WTC11 (cell line): Measurements from ENCODE around the gene OAF.

Experiments
- CBFB ChIP-seq: sonication (generic); formaldehyde crosslinking; IDR thresholded peaks from 2 replicates; pipeline ENCODE4 v1.8.1; 2022; ENCODE audit warnings: mild to moderate bottlenecking, low read depth, missing genetic modification reagents
- ELF4 ChIP-seq: sonication (generic); formaldehyde crosslinking; IDR thresholded peaks from 2 replicates; pipeline ENCODE4 v1.8.1; 2022; ENCODE audit warnings: low read depth, mild to moderate bottlenecking, moderate library complexity, missing genetic modification reagents
- ETV6 ChIP-seq: sonication (generic); formaldehyde crosslinking; IDR thresholded peaks from 2 replicates; pipeline ENCODE4 v1.8.1; 2022; ENCODE audit warnings: mild to moderate bottlenecking, missing genetic modification reagents
- GABPB1 ChIP-seq: sonication (generic); formaldehyde crosslinking; IDR thresholded peaks from 2 replicates; pipeline ENCODE4 v1.8.1; 2023; ENCODE audit warnings: mild to moderate bottlenecking, missing genetic modification reagents
- JUN ChIP-seq: sonication (generic); formaldehyde crosslinking; IDR thresholded peaks from 2 replicates; pipeline ENCODE4 v1.8.0; 2023; ENCODE audit warnings: mild to moderate bottlenecking, missing genetic modification reagents
- MXD4 ChIP-seq: fragments of 250-450 bp; sonication (Bioruptor Pico); IDR thresholded peaks from 2 replicates; pipeline ENCODE4 v1.8.0; 2021; ENCODE audit warnings: mild to moderate bottlenecking, moderate library complexity, borderline replicate concordance
- NR2C2 ChIP-seq: sonication (generic); formaldehyde crosslinking; IDR thresholded peaks from 2 replicates; pipeline ENCODE4 v1.8.0; 2022; ENCODE audit warnings: mild to moderate bottlenecking, missing genetic modification reagents
- TCF7 ChIP-seq: sonication (generic); formaldehyde crosslinking; IDR thresholded peaks from 2 replicates; pipeline ENCODE4 v1.8.0; 2022; ENCODE audit warnings: mild to moderate bottlenecking, low read depth, missing genetic modification reagents, moderate library complexity
- ZNF232 ChIP-seq: sonication (generic); formaldehyde crosslinking; IDR thresholded peaks from 2 replicates; pipeline ENCODE4 v1.8.0; 2022; ENCODE audit warnings: mild to moderate bottlenecking, missing genetic modification reagents
- TF ChIP-seq, protein P1 (sequence below): sonication (generic); formaldehyde crosslinking; IDR thresholded peaks from 2 replicates; pipeline ENCODE4 v1.8.1; 2023; ENCODE audit warnings: mild to moderate bottlenecking, moderate library complexity, missing genetic modification reagents
- TF ChIP-seq, protein P2 (sequence below): fragments of 200-600 bp; IDR thresholded peaks from 2 replicates; pipeline ENCODE4 v1.8.0; 2022; ENCODE audit warnings: antibody characterized with exemption
- TF ChIP-seq, protein P3 (sequence below): sonication (generic); formaldehyde crosslinking; IDR thresholded peaks from 2 replicates; pipeline ENCODE4 v1.8.1; 2023; ENCODE audit warnings: mild to moderate bottlenecking, missing genetic modification reagents, moderate library complexity
- TF ChIP-seq, protein P4 (sequence below): sonication (generic); formaldehyde crosslinking; IDR thresholded peaks from 2 replicates; pipeline ENCODE4 v1.8.0; 2022; ENCODE audit warnings: mild to moderate bottlenecking, missing genetic modification reagents
- TF ChIP-seq, protein P5 (sequence below): sonication (generic); formaldehyde crosslinking; IDR thresholded peaks from 2 replicates; pipeline ENCODE4 v1.8.1; 2023; ENCODE audit warnings: mild to moderate bottlenecking, missing genetic modification reagents, borderline replicate concordance

DNA sequence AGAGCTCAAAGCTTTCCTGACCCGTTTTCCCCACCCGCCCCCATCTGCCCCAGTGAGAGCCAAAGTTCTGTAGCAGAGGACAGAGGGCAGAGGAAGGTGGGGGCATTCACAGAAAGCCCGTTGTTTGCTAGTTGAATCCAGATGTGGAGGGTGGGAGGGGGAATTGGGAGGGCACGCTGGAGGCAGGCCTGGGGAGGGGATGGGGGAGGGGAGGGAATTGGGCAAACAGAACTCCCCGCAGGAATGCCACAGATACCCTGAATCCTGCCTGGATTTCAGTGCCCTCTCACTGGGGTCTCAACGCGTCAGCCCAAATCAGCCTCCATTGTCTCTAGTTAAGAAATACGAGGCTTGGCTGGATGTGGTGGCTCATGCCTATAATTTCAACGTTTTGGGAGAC lies 12.9 kb upstream of the OAF start:
- TF ChIP-seq CBFB: no peak
- no peak for TF ChIP-seq ELF4 (CRISPR knock-in tag)
- TF ChIP-seq, protein P1, sequence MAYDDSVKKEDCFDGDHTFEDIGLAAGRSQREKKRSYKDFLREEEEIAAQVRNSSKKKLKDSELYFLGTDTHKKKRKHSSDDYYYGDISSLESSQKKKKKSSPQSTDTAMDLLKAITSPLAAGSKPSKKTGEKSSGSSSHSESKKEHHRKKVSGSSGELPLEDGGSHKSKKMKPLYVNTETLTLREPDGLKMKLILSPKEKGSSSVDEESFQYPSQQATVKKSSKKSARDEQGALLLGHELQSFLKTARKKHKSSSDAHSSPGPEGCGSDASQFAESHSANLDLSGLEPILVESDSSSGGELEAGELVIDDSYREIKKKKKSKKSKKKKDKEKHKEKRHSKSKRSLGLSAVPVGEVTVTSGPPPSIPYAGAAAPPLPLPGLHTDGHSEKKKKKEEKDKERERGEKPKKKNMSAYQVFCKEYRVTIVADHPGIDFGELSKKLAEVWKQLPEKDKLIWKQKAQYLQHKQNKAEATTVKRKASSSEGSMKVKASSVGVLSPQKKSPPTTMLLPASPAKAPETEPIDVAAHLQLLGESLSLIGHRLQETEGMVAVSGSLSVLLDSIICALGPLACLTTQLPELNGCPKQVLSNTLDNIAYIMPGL (CRISPR knock-in tag): no peak
- TF ChIP-seq, protein P2, sequence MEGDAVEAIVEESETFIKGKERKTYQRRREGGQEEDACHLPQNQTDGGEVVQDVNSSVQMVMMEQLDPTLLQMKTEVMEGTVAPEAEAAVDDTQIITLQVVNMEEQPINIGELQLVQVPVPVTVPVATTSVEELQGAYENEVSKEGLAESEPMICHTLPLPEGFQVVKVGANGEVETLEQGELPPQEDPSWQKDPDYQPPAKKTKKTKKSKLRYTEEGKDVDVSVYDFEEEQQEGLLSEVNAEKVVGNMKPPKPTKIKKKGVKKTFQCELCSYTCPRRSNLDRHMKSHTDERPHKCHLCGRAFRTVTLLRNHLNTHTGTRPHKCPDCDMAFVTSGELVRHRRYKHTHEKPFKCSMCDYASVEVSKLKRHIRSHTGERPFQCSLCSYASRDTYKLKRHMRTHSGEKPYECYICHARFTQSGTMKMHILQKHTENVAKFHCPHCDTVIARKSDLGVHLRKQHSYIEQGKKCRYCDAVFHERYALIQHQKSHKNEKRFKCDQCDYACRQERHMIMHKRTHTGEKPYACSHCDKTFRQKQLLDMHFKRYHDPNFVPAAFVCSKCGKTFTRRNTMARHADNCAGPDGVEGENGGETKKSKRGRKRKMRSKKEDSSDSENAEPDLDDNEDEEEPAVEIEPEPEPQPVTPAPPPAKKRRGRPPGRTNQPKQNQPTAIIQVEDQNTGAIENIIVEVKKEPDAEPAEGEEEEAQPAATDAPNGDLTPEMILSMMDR: no peak
- TF ChIP-seq ZNF232 (CRISPR knock-in tag): no peak
- no peak for TF ChIP-seq JUN
- TF ChIP-seq, protein P3, sequence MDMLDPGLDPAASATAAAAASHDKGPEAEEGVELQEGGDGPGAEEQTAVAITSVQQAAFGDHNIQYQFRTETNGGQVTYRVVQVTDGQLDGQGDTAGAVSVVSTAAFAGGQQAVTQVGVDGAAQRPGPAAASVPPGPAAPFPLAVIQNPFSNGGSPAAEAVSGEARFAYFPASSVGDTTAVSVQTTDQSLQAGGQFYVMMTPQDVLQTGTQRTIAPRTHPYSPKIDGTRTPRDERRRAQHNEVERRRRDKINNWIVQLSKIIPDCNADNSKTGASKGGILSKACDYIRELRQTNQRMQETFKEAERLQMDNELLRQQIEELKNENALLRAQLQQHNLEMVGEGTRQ (CRISPR knock-in tag): no peak
- no peak for TF ChIP-seq MXD4 (CRISPR knock-in tag)
- TF ChIP-seq TCF7 (CRISPR knock-in tag): no peak
- TF ChIP-seq NR2C2: no peak
- TF ChIP-seq, protein P4, sequence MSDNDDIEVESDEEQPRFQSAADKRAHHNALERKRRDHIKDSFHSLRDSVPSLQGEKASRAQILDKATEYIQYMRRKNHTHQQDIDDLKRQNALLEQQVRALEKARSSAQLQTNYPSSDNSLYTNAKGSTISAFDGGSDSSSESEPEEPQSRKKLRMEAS (CRISPR knock-in tag): no peak
- TF ChIP-seq, protein P5, sequence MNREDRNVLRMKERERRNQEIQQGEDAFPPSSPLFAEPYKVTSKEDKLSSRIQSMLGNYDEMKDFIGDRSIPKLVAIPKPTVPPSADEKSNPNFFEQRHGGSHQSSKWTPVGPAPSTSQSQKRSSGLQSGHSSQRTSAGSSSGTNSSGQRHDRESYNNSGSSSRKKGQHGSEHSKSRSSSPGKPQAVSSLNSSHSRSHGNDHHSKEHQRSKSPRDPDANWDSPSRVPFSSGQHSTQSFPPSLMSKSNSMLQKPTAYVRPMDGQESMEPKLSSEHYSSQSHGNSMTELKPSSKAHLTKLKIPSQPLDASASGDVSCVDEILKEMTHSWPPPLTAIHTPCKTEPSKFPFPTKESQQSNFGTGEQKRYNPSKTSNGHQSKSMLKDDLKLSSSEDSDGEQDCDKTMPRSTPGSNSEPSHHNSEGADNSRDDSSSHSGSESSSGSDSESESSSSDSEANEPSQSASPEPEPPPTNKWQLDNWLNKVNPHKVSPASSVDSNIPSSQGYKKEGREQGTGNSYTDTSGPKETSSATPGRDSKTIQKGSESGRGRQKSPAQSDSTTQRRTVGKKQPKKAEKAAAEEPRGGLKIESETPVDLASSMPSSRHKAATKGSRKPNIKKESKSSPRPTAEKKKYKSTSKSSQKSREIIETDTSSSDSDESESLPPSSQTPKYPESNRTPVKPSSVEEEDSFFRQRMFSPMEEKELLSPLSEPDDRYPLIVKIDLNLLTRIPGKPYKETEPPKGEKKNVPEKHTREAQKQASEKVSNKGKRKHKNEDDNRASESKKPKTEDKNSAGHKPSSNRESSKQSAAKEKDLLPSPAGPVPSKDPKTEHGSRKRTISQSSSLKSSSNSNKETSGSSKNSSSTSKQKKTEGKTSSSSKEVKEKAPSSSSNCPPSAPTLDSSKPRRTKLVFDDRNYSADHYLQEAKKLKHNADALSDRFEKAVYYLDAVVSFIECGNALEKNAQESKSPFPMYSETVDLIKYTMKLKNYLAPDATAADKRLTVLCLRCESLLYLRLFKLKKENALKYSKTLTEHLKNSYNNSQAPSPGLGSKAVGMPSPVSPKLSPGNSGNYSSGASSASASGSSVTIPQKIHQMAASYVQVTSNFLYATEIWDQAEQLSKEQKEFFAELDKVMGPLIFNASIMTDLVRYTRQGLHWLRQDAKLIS (CRISPR knock-in tag): no peak
- TF ChIP-seq GABPB1 (CRISPR knock-in tag): no peak
- TF ChIP-seq ETV6: no peak
